Hepatocyte (in vitro differentiated cells): Measurements from ENCODE around the gene PLA2G4C.

ENCODE experiments used
- CTCF ChIP-seq: fragments of 200-600 bp; sonication (generic); IDR thresholded peaks from 2 replicates; pipeline ENCODE4 v1.5.1; 2016; ENCODE audit warnings: antibody characterized with exemption, mild to moderate bottlenecking; ENCODE audit not compliant: poor library complexity
- EZH2 ChIP-seq: fragments of 200-600 bp; sonication (generic); IDR thresholded peaks from 2 replicates; pipeline ENCODE4 v1.6.1; 2016; ENCODE audit warnings: antibody characterized with exemption, mild to moderate bottlenecking, borderline replicate concordance
- EZH2phosphoT487 ChIP-seq: fragments of 200-600 bp; sonication (generic); IDR thresholded peaks from one replicate; pipeline ENCODE4 v1.6.1; 2018; ENCODE audit warnings: antibody characterized with exemption, mild to moderate bottlenecking, low read depth, moderate library complexity; ENCODE audit not compliant: unreplicated experiment, severe bottlenecking

DNA sequence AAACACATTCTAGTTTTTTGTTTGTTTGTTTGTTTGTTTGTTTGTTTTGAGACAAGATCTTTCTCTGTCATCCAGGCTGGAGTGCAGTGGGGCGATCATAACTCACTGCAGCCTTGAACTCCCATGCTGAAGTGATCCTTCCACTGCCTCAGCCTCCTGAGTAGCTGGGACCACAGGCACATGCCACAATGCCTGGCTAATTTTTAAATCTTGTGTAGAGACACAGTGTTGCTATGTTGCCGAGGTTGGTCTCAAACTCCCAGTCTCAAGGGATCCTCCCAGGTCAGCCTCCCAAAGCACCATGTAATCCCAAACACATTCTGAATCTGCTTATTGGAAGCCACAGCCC is 15.8 kb downstream of the PLA2G4C start:
- TF ChIP-seq CTCF (no peak), EZH2 (no peak), EZH2phosphoT487 (no peak)
